Measurements from ENCODE around the gene IQCK. TPM values are rescaled to one million over a fixed set of nuclear protein-coding genes. Genes with fewer than 3 reads are reported as not detected.

Gene IQCK
- polyA plus RNA-seq, 2 of the 4 experiments (the other 2 are of a cell fraction): 10.3 to 15.6 TPM

DNA sequence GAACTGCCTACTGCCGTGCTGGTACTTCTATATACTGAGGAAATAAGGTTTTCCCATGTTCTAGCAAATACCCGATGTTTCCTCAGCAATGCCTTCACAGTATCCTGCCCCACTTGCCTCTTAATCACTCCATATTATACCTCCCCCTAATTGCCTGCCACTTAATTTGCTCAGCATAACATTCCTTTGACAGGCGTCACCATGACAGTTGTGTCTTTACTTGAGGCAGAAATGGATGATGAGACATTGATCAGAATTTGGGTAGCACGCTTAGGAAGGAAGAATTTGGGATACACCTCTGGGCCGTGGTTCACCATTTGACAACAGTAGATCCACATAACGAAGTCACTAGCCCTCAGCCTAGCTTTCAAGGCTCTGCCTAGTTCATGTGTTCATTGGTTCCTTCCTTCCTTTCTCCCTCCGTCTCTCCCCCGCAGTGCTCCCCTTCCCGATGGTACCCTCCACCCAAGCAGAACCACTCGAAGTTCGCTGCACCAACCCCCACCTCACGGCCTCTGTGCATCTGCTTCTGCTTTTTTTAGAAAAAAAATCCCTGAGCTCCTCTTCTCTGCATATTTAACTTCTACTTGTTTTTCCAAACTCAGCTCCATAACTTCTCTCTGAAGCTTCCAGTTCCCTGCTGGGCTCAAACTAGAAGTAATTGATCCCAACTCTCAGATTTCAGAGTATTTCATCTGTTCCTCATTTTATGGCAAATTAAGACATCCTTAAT lies 19.4 kb downstream of the IQCK start:
- H3K27ac ChIP-seq: no peak overlapping the region
- DNase-seq (ENCODE audit: low read depth in 1 of 2, low spot score in 1 of 2): no peak
- ChIA-PET POLR2A (no interaction called here), CTCF (no interaction called here)
- no peaks in the 10 kb centered on the region for H3K9me3 ChIP-seq
- no peak for ATAC-seq
- H3K4me3 ChIP-seq: no peak overlapping the region
- H3K4me1 ChIP-seq: no peaks in the 10 kb centered on the region
- no peak for FAIRE-seq
- TF ChIP-seq, protein P1, sequence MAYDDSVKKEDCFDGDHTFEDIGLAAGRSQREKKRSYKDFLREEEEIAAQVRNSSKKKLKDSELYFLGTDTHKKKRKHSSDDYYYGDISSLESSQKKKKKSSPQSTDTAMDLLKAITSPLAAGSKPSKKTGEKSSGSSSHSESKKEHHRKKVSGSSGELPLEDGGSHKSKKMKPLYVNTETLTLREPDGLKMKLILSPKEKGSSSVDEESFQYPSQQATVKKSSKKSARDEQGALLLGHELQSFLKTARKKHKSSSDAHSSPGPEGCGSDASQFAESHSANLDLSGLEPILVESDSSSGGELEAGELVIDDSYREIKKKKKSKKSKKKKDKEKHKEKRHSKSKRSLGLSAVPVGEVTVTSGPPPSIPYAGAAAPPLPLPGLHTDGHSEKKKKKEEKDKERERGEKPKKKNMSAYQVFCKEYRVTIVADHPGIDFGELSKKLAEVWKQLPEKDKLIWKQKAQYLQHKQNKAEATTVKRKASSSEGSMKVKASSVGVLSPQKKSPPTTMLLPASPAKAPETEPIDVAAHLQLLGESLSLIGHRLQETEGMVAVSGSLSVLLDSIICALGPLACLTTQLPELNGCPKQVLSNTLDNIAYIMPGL (CRISPR knock-in tag; IDR thresholded peaks at IDR 0.05; ENCODE audit: borderline replicate concordance): no peak
- TF ChIP-seq FOXS1 (CRISPR knock-in tag; IDR thresholded peaks at IDR 0.05) (no peak), SMC3 (IDR thresholded peaks at IDR 0.05) (no peak), HOXB5 (CRISPR knock-in tag; IDR thresholded peaks at IDR 0.05) (no peak), SREBF2 (IDR thresholded peaks at IDR 0.05) (no peak), KDM1A (IDR thresholded peaks at IDR 0.05; ENCODE audit: low read depth) (no peak), HOXA7 (CRISPR knock-in tag; IDR thresholded peaks at IDR 0.05) (no peak), POLR2A (IDR thresholded peaks at IDR 0.05; ENCODE audit: low read length) (no peak), RARB (CRISPR knock-in tag; IDR thresholded peaks at IDR 0.05) (no peak), CHD2 (IDR thresholded peaks at IDR 0.05; ENCODE audit: low read length, partially characterized antibody) (no peak), RNF2 (IDR thresholded peaks at IDR 0.05; ENCODE audit: borderline replicate concordance, low read depth) (no peak), GATA3 (IDR thresholded peaks at IDR 0.05; ENCODE audit: borderline replicate concordance) (no peak), RFX5 (IDR thresholded peaks at IDR 0.05) (no peak), TFCP2L1 (CRISPR knock-in tag; IDR thresholded peaks at IDR 0.05) (no peak), HEYL (CRISPR knock-in tag; IDR thresholded peaks at IDR 0.05) (no peak), NR3C1 (IDR thresholded peaks at IDR 0.05) (no peak)
- TF ChIP-seq, protein P2, sequence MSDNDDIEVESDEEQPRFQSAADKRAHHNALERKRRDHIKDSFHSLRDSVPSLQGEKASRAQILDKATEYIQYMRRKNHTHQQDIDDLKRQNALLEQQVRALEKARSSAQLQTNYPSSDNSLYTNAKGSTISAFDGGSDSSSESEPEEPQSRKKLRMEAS (IDR thresholded peaks at IDR 0.05): no peak
- TF ChIP-seq, protein P3, sequence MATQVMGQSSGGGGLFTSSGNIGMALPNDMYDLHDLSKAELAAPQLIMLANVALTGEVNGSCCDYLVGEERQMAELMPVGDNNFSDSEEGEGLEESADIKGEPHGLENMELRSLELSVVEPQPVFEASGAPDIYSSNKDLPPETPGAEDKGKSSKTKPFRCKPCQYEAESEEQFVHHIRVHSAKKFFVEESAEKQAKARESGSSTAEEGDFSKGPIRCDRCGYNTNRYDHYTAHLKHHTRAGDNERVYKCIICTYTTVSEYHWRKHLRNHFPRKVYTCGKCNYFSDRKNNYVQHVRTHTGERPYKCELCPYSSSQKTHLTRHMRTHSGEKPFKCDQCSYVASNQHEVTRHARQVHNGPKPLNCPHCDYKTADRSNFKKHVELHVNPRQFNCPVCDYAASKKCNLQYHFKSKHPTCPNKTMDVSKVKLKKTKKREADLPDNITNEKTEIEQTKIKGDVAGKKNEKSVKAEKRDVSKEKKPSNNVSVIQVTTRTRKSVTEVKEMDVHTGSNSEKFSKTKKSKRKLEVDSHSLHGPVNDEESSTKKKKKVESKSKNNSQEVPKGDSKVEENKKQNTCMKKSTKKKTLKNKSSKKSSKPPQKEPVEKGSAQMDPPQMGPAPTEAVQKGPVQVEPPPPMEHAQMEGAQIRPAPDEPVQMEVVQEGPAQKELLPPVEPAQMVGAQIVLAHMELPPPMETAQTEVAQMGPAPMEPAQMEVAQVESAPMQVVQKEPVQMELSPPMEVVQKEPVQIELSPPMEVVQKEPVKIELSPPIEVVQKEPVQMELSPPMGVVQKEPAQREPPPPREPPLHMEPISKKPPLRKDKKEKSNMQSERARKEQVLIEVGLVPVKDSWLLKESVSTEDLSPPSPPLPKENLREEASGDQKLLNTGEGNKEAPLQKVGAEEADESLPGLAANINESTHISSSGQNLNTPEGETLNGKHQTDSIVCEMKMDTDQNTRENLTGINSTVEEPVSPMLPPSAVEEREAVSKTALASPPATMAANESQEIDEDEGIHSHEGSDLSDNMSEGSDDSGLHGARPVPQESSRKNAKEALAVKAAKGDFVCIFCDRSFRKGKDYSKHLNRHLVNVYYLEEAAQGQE (IDR thresholded peaks at IDR 0.05): no peak
- no peak overlapping the region for H3K4me2 ChIP-seq
- 89% methylated on average over 12 of the region's 12 CpGs for WGBS (ENCODE audit: missing lambda C conversion rate)

DNA sequence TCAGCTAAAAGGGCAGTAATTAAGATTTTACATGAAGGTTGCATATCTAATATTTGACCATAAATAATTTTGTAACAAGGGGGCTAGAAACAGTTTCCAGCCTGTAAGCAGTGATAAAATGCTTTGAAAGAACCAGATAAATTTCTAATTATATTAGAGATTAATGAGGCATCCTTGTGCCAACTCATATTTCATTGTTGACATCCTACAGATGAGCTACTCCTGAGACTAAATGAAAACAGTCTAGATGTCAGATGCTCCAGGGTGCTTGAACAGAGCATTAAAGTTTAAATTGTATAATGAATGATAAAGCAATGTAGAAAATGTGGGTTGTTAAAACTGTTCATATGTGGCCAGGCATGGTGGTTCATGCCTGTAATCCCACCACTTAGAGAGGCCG lies 23.3 kb downstream of the IQCK start:
- no peak overlapping the region for H3K27ac ChIP-seq
- peaks cover 16% of the 10 kb centered on the region; the same call in 2 of the 3 replicates for H3K4me1 ChIP-seq
- no peak for DNase-seq (ENCODE audit: low read depth in 1 of 2, low spot score in 1 of 2)
- ChIA-PET CTCF (no interaction called here), POLR2A (no interaction called here)
- no peaks in the 10 kb centered on the region for H3K9me3 ChIP-seq
- WGBS (ENCODE audit: missing lambda C conversion rate): 100% methylated on average over 1 of the region's 1 CpG
- H3K4me3 ChIP-seq: no peak overlapping the region
- no peak for ATAC-seq
- TF ChIP-seq POLR2AphosphoS2 (conservative IDR thresholded peaks at IDR 0.05; ENCODE audit: low read length) (no peak), FOSL2 (IDR thresholded peaks at IDR 0.05) (no peak), FOSL2 (CRISPR knock-in tag; IDR thresholded peaks at IDR 0.05) (no peak), FOXS1 (CRISPR knock-in tag; IDR thresholded peaks at IDR 0.05) (no peak), ZC3H11A (IDR thresholded peaks at IDR 0.05) (no peak), KDM5A (IDR thresholded peaks at IDR 0.05) (no peak), JUNB (IDR thresholded peaks at IDR 0.05) (no peak), ZFP36 (IDR thresholded peaks at IDR 0.05; ENCODE audit: borderline replicate concordance, partially characterized antibody) (no peak), KDM1A (IDR thresholded peaks at IDR 0.05; ENCODE audit: low read depth) (no peak), TP53 (CRISPR knock-in tag; IDR thresholded peaks at IDR 0.05) (no peak), CBX2 (IDR thresholded peaks at IDR 0.05; ENCODE audit: borderline replicate concordance, low read depth) (no peak), ZSCAN20 (CRISPR knock-in tag; IDR thresholded peaks at IDR 0.05) (no peak)
- TF ChIP-seq, protein P4, sequence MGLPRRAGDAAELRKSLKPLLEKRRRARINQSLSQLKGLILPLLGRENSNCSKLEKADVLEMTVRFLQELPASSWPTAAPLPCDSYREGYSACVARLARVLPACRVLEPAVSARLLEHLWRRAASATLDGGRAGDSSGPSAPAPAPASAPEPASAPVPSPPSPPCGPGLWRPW (IDR thresholded peaks at IDR 0.05): no peak
- TF ChIP-seq, protein P3 (IDR thresholded peaks at IDR 0.05): no peak
- no peak for FAIRE-seq
- H3K4me2 ChIP-seq: no peak overlapping the region

All from A549 (cell line).